Measurements from ENCODE around the gene ZBTB39.

Gene ZBTB39

GRCh38 chr12:57009949-57010626 is 3.7 kb upstream of the ZBTB39 start:
- no peak for DNase-seq (ENCODE audit: low read depth)
- no peak overlapping the region for H3K4me3 ChIP-seq (replicated peaks; ENCODE audit: low read depth, low read length)
- TF ChIP-seq CTCF (IDR thresholded peaks at IDR 0.05; ENCODE audit: low read length, missing control alignments): no peak

- DNase-seq (ENCODE audit: low read depth): peak; percentile 84
Measured at GRCh38 chr12:57008178-57008577, 1.8 kb upstream of the ZBTB39 start.

GRCh38 chr12:57006809-57007475 is 596 bp upstream of the ZBTB39 start:
- no peak for TF ChIP-seq CTCF (IDR thresholded peaks at IDR 0.05; ENCODE audit: low read length, missing control alignments)
- no peak for DNase-seq (ENCODE audit: low read depth)
- peak overlapping the region; percentile 41 for H3K4me3 ChIP-seq (replicated peaks; ENCODE audit: low read depth, low read length)

More at GRCh38 chr12:57008178-57008577, 1.8 kb upstream of the ZBTB39 start:
- TF ChIP-seq CTCF (IDR thresholded peaks at IDR 0.05; ENCODE audit: low read length, missing control alignments): peak; percentile 67
- H3K4me3 ChIP-seq (replicated peaks; ENCODE audit: low read depth, low read length): no peak overlapping the region

GRCh38 chr12:57004651-57005050 is 1.7 kb downstream of the ZBTB39 start:
- no peak overlapping the region for H3K4me3 ChIP-seq (replicated peaks; ENCODE audit: low read depth, low read length)
- no peak for TF ChIP-seq CTCF (IDR thresholded peaks at IDR 0.05; ENCODE audit: low read length, missing control alignments)
- no peak for DNase-seq (ENCODE audit: low read depth)

DNA sequence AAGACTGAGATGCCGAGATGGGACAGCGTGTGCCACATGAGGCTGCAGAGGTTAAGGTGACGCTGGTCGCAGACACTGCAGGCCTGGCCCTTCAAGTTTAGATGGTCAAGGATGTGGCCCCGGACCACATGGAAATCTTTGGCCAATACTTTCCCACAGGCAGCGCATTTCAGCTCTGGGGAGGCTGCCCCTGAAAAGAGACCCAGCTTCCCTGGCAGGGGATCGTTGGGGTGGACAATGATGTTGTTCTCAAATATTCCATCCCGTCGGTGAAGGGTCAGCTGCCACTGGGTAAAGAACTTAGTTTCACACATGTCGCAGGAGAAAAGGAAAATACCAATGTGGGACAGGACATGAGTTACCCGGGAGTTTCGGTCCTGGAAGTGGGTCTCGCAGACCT is 3.0 kb downstream of the ZBTB39 start:
- no peak overlapping the region for H3K4me3 ChIP-seq (replicated peaks; ENCODE audit: low read depth, low read length)
- no peak for TF ChIP-seq CTCF (IDR thresholded peaks at IDR 0.05; ENCODE audit: low read length, missing control alignments)
- no peak for DNase-seq (ENCODE audit: low read depth)

GRCh38 chr12:57001448-57001906 is 4.9 kb downstream of the ZBTB39 start:
- peak; percentile 76 for DNase-seq (ENCODE audit: low read depth)
- no peak overlapping the region for H3K4me3 ChIP-seq (replicated peaks; ENCODE audit: low read depth, low read length)
- TF ChIP-seq CTCF (IDR thresholded peaks at IDR 0.05; ENCODE audit: low read length, missing control alignments): peak; percentile 81
